Right hindlimb (tissue), 1 donor: Measurements from ENCODE around the gene RC3H2.
"Not testable (repeated sequence)": the region's sequence is repeated elsewhere in the genome, so short reads cannot be mapped to it uniquely, and the experiment has no call there.

Source experiments
- DNase-seq: peaks from one replicate; pipeline ENCODE4 v3.0.0-alpha.2; 2018

The RC3H2 gene

GRCh38 chr9:122844137-122844536, 61.0 kb downstream of the RC3H2 start:
- no peak for DNase-seq

DNA sequence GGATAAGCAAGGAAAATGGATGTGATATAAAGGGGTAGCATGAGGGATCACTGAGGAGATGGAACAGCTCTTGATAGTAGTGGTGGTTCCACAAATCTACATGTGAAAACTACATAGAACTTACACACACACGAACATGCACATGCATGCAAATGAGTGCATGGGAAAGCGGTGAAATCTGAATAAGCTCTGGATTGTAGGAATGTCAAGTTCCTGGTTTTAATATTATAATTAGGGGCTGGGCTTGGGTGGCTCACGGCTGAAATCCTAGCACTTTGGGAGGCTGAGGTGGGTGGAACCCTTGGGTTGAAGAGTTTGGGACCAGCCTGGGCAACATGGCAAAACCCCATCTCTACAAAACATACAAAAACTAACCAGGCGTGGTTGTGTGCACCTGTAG, 63.7 kb downstream of the RC3H2 start:
- no peak for DNase-seq

- not testable (repeated sequence) for DNase-seq
Observed at GRCh38 chr9:122838441-122838840, 66.7 kb downstream of the RC3H2 start.

- no peak for DNase-seq
Observed at GRCh38 chr9:122837266-122837850, 67.8 kb downstream of the RC3H2 start.

GRCh38 chr9:122835313-122835731, 69.8 kb downstream of the RC3H2 start:
- no peak for DNase-seq

- DNase-seq, result no peak
Observed at GRCh38 chr9:122832194-122832593, 73.0 kb downstream of the RC3H2 start.

DNA sequence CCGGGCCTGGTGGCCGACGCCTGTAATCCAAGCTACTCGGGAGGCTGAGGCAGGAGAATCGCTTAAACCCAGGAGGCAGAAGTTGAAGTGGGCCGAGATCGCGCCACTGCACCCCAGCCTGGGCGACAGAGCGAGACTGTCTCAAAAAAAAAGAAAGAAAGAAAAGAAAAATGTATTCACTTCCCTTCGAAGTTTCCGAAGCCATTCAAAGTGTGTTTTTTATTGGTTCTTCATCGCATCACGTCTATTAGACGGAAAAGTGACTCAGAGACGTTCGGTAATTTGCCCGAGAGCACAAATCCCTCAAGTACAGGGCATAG, 76.2 kb downstream of the RC3H2 start:
- not testable (repeated sequence) for DNase-seq

DNA sequence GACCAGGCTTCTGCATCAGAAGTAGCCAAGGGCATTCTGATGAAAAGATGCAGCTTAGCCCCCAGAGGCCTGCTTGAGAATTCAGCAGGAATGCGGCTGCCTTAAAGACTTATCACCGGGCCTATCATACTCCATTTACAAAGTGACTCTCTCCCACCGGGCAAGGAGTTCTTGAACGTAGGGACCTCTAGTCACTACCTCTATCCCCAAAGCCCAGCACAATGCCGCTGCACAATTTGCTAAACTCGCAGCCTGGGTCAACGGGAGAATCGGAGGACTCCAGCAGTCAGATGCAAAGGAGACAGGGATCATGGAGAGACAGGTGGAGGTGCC, 77.4 kb downstream of the RC3H2 start:
- no peak for DNase-seq

GRCh38 chr9:122822938-122823337, 82.2 kb downstream of the RC3H2 start:
- no peak for DNase-seq

DNA sequence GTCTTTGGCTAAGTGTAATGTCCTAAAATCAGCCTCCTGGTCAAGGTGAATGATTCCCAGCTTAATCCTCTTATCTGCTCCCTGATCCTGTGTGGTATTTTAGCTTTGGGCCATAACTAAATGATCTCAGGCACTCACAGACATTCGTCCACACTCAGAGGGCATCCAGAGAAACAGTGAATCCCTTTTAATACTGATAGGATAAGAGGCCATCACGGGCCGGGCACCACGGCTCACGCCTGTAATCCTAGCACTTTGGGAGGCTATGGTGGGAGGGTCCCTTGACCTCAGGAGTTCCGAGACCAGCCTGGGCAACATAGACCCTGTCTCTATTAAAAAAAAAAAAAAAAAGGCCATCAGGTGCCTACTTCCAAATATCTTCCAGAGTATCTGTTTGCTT, 83.1 kb downstream of the RC3H2 start:
- DNase-seq, result no peak

GRCh38 chr9:122821278-122821943, 83.7 kb downstream of the RC3H2 start:
- no peak for DNase-seq

- no peak for DNase-seq
Observed at GRCh38 chr9:122820490-122820845, 84.7 kb downstream of the RC3H2 start.

- no peak for DNase-seq
Observed at GRCh38 chr9:122819791-122820489, 85.2 kb downstream of the RC3H2 start.

DNA sequence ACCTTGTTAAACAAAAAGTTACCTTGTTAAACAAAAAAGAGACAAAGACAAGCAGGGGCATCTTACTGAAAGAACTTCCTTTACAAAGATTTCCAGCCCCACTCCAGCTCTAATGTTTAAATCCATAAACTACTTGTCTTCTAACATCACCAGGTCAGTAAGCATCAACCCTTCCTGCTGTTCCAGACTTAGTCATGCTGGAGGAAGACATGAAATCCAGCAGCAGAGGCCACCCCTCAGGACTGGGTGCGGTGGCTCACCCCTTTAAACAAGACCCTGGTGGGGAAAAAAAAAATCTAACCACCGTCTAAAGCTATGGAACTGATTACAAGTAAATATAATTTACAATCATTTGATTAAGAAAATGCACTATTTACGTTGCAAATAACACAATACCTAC, 85.8 kb downstream of the RC3H2 start:
- no peak for DNase-seq

DNA sequence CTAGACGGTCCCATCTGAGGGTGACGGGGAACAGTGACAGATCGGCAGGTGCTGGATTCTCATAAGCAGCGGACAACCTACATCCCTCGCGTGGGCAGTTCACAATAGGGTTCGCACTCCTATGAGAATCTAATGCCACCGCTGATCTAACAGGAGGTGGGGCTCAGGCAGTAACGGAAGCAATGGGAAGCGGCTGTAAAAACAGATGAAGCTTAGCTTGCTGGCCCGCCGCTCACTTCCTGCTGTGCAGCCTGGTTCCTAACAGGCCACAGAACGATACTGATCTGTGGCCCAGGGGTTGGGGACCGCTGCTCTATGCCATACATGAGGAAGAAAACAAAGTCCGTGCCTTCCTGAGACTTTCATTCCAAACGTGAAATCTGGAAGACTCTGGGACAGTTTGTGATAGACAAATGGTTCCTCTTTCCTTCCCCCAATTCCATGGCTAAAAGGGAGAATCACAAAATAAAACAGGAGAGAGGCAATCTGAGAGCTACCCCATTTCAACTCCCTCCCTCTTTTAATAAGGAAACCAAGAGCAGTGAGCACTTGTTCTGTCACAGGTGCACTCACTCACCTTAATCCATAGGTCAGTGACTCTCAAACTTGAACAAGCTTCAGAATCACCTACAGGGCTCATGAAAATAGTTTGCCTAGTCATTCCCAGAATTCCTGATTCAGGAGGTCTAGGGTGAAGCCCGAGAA, 88.8 kb downstream of the RC3H2 start:
- peak; percentile 38 for DNase-seq

DNA sequence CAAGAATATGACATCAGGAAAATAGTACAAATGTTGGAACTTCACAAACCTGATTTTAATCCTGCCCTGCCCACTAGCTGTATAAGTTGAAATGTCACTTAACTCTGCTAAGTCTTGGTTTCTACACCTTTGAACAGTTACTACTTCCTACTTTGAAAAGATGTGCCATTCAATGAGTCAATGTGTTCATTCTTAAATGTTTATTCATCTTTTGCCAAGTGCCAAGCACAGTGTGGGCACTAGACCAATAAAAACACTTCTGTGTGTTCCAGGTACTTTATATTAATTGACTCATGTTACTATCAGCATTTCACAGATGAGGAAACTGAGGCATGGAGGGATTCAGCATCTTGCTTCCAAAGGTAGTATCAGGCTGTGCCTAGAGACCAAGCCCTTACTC, 89.6 kb downstream of the RC3H2 start:
- no peak for DNase-seq

DNA sequence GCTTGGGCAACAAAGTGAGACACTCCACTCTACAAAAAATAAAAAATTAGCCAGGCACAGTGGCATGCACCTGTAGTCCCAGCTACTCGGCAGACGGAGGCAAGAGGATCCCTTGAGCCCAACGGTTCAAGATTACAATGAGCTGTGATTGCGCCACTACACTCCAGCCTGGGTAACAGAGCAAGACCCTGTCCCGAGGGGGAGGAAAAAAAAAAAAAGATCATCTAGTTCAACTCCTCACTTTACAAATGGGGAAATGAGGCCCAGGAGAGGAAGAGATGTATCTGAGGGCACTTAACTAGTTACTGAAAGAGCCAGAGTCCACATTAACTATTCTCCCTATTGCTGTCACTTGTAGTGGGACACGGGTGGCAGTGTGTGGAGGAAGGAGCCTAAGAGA, 90.6 kb downstream of the RC3H2 start:
- DNase-seq, result no peak

GRCh38 chr9:122812736-122813135, 92.4 kb downstream of the RC3H2 start:
- no peak for DNase-seq

- DNase-seq, result peak; percentile 73
Observed at GRCh38 chr9:122810306-122810946, 94.7 kb downstream of the RC3H2 start.

- not testable (repeated sequence) for DNase-seq
Observed at GRCh38 chr9:122809261-122809660, 95.9 kb downstream of the RC3H2 start.

- no peak for DNase-seq
Observed at GRCh38 chr9:122808141-122808540, 97.0 kb downstream of the RC3H2 start.

- DNase-seq, result no peak
Observed at GRCh38 chr9:122807271-122807900, 97.8 kb downstream of the RC3H2 start.

DNA sequence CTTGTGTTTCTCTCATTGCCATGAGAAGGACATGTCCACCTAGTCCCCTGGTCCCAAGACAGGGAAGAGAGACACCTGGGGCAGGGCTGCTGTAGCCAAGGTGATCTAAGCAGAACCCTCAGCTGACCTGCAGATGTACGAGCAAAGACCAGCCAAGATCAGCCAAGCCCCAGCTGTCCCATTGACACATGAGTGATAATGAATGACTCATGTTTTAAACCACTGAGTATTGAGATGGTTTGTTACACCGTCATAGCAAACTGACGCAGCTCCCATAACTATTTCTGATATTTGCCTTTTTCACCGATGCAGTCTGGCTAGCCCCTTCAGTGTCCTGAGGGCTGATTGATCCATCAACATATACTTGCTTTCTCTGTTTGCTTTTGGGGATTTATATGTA, 98.5 kb downstream of the RC3H2 start:
- DNase-seq, result no peak
